GM10266 (cell line): ENCODE results near the gene GAS2L1.

Experiments
- DNase-seq: peaks from one replicate; pipeline ENCODE4 v3.0.0; 2012; ENCODE audit errors: extremely low spot score
- TF ChIP-seq, protein P1 (sequence below): IDR thresholded peaks from 2 replicates; pipeline ENCODE4 v1.5.1; 2012; ENCODE audit warnings: mild to moderate bottlenecking, low read depth; ENCODE audit not compliant: control insufficient read depth, insufficient read depth; ENCODE audit errors: missing control alignments

The GAS2L1 gene

DNA sequence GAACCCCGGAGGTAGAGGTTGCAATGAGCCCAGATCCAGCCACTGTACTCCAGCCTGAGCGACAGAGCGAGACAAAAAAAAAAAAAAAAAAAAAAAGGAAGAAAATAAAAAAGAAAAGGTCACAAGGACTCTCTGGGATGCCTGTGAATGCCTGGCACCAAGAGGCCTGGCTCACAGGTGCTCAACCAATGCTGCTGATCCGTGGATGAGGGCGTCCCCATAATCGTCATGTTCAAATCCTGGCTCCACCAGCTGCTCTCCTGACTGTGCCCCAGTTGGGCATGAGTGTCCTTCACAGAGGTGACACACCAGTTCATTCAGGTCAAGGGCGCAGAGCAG is 645 bp upstream of the GAS2L1 start:
- TF ChIP-seq, protein P1, sequence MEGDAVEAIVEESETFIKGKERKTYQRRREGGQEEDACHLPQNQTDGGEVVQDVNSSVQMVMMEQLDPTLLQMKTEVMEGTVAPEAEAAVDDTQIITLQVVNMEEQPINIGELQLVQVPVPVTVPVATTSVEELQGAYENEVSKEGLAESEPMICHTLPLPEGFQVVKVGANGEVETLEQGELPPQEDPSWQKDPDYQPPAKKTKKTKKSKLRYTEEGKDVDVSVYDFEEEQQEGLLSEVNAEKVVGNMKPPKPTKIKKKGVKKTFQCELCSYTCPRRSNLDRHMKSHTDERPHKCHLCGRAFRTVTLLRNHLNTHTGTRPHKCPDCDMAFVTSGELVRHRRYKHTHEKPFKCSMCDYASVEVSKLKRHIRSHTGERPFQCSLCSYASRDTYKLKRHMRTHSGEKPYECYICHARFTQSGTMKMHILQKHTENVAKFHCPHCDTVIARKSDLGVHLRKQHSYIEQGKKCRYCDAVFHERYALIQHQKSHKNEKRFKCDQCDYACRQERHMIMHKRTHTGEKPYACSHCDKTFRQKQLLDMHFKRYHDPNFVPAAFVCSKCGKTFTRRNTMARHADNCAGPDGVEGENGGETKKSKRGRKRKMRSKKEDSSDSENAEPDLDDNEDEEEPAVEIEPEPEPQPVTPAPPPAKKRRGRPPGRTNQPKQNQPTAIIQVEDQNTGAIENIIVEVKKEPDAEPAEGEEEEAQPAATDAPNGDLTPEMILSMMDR, result no peak

DNA sequence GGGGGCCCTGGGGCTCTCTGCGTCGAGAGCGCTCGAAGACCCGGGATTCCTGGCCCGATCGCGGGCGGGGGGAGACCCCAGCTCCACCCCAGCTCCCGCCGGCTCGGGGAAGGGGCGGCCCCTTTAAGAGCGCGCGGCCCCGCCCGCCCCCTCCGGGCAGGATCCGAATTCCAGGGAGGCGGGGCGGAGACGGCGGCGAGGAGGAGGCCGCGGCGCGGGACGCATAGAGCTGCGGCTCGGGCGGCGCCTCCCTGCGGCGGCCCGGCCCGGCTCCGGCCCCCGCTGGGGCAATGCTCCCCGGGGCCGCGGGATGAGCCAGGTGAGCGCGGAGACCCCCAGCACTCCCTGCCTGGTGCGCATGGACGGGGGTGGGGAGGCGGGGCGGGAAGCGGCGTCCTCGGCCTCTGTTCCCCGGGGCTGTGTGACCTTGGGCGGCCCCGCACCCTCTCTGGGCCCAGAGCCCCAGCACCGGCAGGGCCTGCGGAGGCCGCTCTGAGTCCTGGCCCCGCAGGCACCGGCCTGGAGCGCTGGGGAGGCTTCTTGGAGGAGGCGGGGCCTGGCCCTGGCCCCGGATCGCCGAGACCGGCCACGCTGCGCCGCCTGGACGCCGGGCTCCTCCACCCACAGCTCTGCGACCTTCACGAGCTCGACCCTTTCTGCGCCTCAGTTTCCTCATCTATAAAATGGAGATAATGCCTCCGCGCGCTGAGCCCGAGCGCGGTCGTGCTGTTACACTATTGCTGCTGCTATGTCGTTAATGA is 565 bp downstream of the GAS2L1 start:
- DNase-seq, result peak; percentile 68

More for the DNA sequence above, 645 bp upstream of the GAS2L1 start:
- no peak for DNase-seq

DNA sequence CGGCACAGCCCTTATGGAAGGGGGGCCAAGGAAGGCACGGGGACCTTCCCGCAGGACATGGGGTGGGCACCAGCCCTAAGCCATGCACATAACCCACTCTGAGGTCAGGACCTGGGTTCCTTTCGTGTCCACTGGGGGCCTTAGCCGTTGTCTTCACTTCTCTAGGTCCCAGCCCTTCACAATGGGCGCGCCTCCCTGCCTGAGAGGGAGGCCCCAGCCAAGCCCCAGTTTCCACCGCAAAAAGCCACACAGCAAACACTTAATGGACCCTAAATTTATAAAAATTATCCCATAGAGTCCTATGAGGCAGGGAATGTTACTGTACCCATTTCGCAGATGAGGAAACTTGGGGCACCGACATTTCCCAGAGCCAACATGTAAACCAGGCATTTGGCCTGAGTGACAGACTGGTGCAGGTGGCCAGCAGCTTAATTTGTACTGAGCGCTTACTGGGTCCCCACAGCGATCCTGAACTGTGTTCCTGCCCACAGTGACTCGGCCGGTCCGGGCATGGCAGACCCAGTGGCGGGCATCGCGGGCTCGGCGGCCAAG is 1.2 kb downstream of the GAS2L1 start:
- peak; percentile 56 for DNase-seq
- TF ChIP-seq, protein P1, result no peak

More for the DNA sequence above, 565 bp downstream of the GAS2L1 start:
- TF ChIP-seq, protein P1, result no peak

- TF ChIP-seq, protein P1, result no peak
- peak; percentile 16 for DNase-seq
These were observed 1.8 kb downstream of the GAS2L1 start for GRCh38 chr22:29308148-29308790.

- TF ChIP-seq, protein P1, result no peak
These were observed 2.4 kb downstream of the GAS2L1 start for GRCh38 chr22:29308791-29309262.

DNA sequence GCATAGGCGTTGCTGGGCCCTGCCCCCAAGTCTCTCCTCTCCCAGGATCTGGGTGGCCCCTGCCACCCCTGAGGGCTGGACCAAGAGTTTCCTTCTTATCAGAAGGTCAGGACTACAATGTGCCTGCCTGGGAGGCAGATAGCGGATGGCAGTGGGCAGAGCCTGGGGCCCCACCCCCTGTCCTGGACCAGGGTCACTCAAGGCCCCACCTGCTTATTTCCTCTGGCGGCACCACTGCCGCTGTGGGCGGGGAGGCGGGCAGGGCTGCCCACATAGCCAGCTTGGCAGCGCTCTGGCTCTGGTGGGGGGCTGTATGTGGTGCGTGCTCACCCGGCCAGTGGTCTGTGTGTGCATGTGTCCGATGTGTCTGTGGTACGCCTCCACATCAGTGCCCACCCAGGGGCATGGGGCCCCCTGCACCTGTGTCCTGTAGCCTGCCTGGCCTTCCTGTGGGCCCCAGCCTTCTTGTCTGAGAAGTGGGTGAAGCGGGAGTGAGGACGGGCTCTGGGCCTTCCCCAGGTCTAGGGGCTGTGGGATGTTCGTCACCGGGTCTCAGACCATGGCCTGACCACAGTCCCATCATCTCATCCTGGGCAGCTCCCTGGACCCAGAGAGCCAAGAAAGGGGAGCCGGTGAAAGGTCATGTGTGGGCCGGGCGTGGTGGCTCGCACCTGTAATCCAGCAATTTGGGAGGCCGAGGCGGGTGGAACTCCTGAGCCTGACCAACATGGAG is 3.0 kb downstream of the GAS2L1 start:
- TF ChIP-seq, protein P1, result no peak
- DNase-seq, result peak; percentile 36

More at GRCh38 chr22:29308791-29309262, 2.4 kb downstream of the GAS2L1 start:
- DNase-seq, result peak; percentile 52
